Ishikawa (cell line): ENCODE data around the gene CSTPP1.

Source experiments
- CREB1 ChIP-seq: IDR thresholded peaks from 2 replicates; pipeline ENCODE4 v1.6.1; 2012; ENCODE audit warnings: low read depth
- MAX ChIP-seq: IDR thresholded peaks from 2 replicates; pipeline ENCODE4 v1.6.1; 2012

DNA sequence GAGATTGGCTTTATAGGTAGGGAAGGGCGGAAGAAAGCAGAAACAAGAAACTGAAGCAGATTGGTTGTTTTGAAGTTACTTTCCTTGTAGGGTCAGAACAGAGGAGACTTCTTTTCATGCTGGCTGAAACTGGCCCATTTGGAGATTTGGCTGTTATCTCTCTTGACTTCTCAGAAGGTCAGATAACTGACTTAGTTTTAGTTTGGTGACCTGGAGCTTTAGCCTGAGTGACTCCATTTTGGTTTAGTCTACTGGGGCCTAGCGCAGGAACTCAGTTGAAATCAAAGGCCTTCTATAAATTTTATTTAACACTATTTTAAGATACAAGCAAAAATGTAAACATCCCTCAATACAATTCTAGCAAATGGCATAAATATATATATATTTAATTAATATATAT, 31.4 kb downstream of the CSTPP1 start:
- TF ChIP-seq CREB1, result no peak
- no peak for TF ChIP-seq MAX
